ENCODE results near the gene HK1.

- TF ChIP-seq CTCF (conservative IDR thresholded peaks at IDR 0.05; ENCODE audit: low read length) (no peak), EZH2phosphoT487 (IDR thresholded peaks at IDR 0.05; ENCODE audit: borderline replicate concordance, low read depth, low read length) (no peak)
These were observed 70.7 kb downstream of the HK1 start for GRCh38 chr10:69348816-69349541.
